ENCODE data around the gene PCDHB8.
"Not testable (repeated sequence)": the region's sequence is repeated elsewhere in the genome, so short reads cannot be mapped to it uniquely, and the experiment has no call there.

GRCh38 chr5:141152096-141152495 lies 25.5 kb upstream of the PCDHB8 start:
- TF ChIP-seq POLR2A (IDR thresholded peaks at IDR 0.05; ENCODE audit: low read depth), result not testable (repeated sequence)
- TF ChIP-seq, protein P1, sequence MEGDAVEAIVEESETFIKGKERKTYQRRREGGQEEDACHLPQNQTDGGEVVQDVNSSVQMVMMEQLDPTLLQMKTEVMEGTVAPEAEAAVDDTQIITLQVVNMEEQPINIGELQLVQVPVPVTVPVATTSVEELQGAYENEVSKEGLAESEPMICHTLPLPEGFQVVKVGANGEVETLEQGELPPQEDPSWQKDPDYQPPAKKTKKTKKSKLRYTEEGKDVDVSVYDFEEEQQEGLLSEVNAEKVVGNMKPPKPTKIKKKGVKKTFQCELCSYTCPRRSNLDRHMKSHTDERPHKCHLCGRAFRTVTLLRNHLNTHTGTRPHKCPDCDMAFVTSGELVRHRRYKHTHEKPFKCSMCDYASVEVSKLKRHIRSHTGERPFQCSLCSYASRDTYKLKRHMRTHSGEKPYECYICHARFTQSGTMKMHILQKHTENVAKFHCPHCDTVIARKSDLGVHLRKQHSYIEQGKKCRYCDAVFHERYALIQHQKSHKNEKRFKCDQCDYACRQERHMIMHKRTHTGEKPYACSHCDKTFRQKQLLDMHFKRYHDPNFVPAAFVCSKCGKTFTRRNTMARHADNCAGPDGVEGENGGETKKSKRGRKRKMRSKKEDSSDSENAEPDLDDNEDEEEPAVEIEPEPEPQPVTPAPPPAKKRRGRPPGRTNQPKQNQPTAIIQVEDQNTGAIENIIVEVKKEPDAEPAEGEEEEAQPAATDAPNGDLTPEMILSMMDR (IDR thresholded peaks at IDR 0.05), result not testable (repeated sequence)

All from esophagus muscularis mucosa (tissue), 3 donors.